Measurements from ENCODE around the gene LDLR.
"Not testable (repeated sequence)": the region's sequence is repeated elsewhere in the genome, so short reads cannot be mapped to it uniquely, and the experiment has no call there.

LDLR gene

GRCh38 chr19:11180975-11181374, 91.7 kb downstream of the LDLR start:
- DNase-seq (ENCODE audit: low spot score in 2 of 2); H3K4me3 ChIP-seq; in situ Hi-C loops (cut with MboI; ENCODE audit: low sequenced_read_pairs); H3K27me3 ChIP-seq (ENCODE audit: low read depth); H3K9me3 ChIP-seq; H3K36me3 ChIP-seq (replicated peaks); H3K4me1 ChIP-seq: not testable (repeated sequence)

- in situ Hi-C loops (cut with MboI; ENCODE audit: low sequenced_read_pairs) = no loop called here
- H3K36me3 ChIP-seq (replicated peaks) = no peaks in the 10 kb centered on the region
- no peak for DNase-seq (ENCODE audit: low spot score in 2 of 2)
- H3K27me3 ChIP-seq (ENCODE audit: low read depth) = no peaks in the 10 kb centered on the region
- H3K4me1 ChIP-seq = no peaks in the 10 kb centered on the region
- peaks cover 4% of the 10 kb centered on the region; the same call in 1 of the 2 replicates for H3K9me3 ChIP-seq
- no peak overlapping the region for H3K4me3 ChIP-seq
These were observed 92.2 kb downstream of the LDLR start for GRCh38 chr19:11181488-11181887.
